WTC11 (cell line): ENCODE data around the gene GTF3C1. TPM values are rescaled to one million over a fixed set of nuclear protein-coding genes. Genes with fewer than 3 reads are reported as not detected.

Experiments
- ATAC-seq: fragments of 200-7000 bp; cut with Tn5 transposase; 2 replicates; pipeline ENCODE4 v1.10.0; 2021; ENCODE audit warnings: mild to moderate bottlenecking, moderate library complexity
- CTCF ChIA-PET: fragments of 300-600 bp; sonication (Branson Sonifier 250); formaldehyde crosslinking; loops from one replicate; lab custom pipeline; 2021; ENCODE audit warnings: antibody characterized with exemption; lab: Charles Lee
- POLR2A ChIA-PET: fragments of 350-600 bp; sonication (Branson Sonifier 250); formaldehyde crosslinking; loops from one replicate; lab custom pipeline; 2021; ENCODE audit warnings: antibody characterized with exemption; lab: Charles Lee
- DNase-seq: peaks from one replicate; pipeline ENCODE4 v3.0.0; 2021; ENCODE audit warnings: low spot score
- H3K27ac Mint-ChIP-seq: 2 replicates; pipeline ENCODE4 v1.8.0; 2021; ENCODE audit warnings: mixed read lengths
- H3K27me3 Mint-ChIP-seq: 2 replicates; pipeline ENCODE4 v1.8.0; 2021; ENCODE audit warnings: low read depth, mild to moderate bottlenecking, moderate library complexity, mixed read lengths
- H3K36me3 Mint-ChIP-seq: 2 replicates; pipeline ENCODE4 v1.8.0; 2021; ENCODE audit warnings: mixed read lengths
- H3K4me1 Mint-ChIP-seq: 2 replicates; pipeline ENCODE4 v1.8.0; 2022; ENCODE audit warnings: mixed read lengths
- H3K4me3 Mint-ChIP-seq: 2 replicates; pipeline ENCODE4 v1.8.0; 2021; ENCODE audit warnings: mild to moderate bottlenecking, moderate library complexity, mixed read lengths
- H3K9me3 Mint-ChIP-seq: 2 replicates; pipeline ENCODE4 v1.8.0; 2021; ENCODE audit warnings: mixed read lengths
- CBFB ChIP-seq: sonication (generic); formaldehyde crosslinking; IDR thresholded peaks from 2 replicates; pipeline ENCODE4 v1.8.1; 2022; ENCODE audit warnings: mild to moderate bottlenecking, low read depth, missing genetic modification reagents
- CTCF ChIP-seq: fragments of 200-600 bp; IDR thresholded peaks from 2 replicates; pipeline ENCODE4 v1.8.0; 2022; ENCODE audit warnings: antibody characterized with exemption
- FOXK1 ChIP-seq: sonication (generic); formaldehyde crosslinking; IDR thresholded peaks from 2 replicates; pipeline ENCODE4 v1.8.0; 2022; ENCODE audit warnings: mild to moderate bottlenecking, moderate library complexity, missing genetic modification reagents
- GABPB1 ChIP-seq: sonication (generic); formaldehyde crosslinking; IDR thresholded peaks from 2 replicates; pipeline ENCODE4 v1.8.1; 2023; ENCODE audit warnings: mild to moderate bottlenecking, missing genetic modification reagents
- HMGA2 ChIP-seq: fragments of 250-450 bp; sonication (Bioruptor Pico); IDR thresholded peaks from 2 replicates; pipeline ENCODE4 v1.4.0; 2021; ENCODE audit warnings: mild to moderate bottlenecking, moderate library complexity
- JUN ChIP-seq: sonication (generic); formaldehyde crosslinking; IDR thresholded peaks from 2 replicates; pipeline ENCODE4 v1.8.0; 2023; ENCODE audit warnings: mild to moderate bottlenecking, missing genetic modification reagents
- KAT7 ChIP-seq: sonication (generic); formaldehyde crosslinking; IDR thresholded peaks from 2 replicates; pipeline ENCODE4 v1.8.1; 2023; ENCODE audit warnings: missing genetic modification reagents, mild to moderate bottlenecking, borderline replicate concordance
- MAX ChIP-seq: sonication (generic); formaldehyde crosslinking; IDR thresholded peaks from 2 replicates; pipeline ENCODE4 v1.8.0; 2022; ENCODE audit warnings: mild to moderate bottlenecking, missing genetic modification reagents
- MYBL2 ChIP-seq: sonication (generic); formaldehyde crosslinking; IDR thresholded peaks from 2 replicates; pipeline ENCODE4 v1.8.1; 2023; ENCODE audit warnings: mild to moderate bottlenecking, moderate library complexity, missing genetic modification reagents
- NR1H2 ChIP-seq: sonication (generic); formaldehyde crosslinking; IDR thresholded peaks from 2 replicates; pipeline ENCODE4 v1.9.0; 2021; ENCODE audit warnings: mild to moderate bottlenecking, moderate library complexity, missing genetic modification reagents
- NR3C1 ChIP-seq: sonication (generic); formaldehyde crosslinking; conservative IDR thresholded peaks from 2 replicates; pipeline ENCODE4 v1.8.1; 2023; ENCODE audit warnings: low read depth, mild to moderate bottlenecking, missing genetic modification reagents
- PRDM15 ChIP-seq: sonication (generic); formaldehyde crosslinking; IDR thresholded peaks from 2 replicates; pipeline ENCODE4 v1.8.0; 2022; ENCODE audit warnings: missing genetic modification reagents
- PRRX2 ChIP-seq: fragments of 250-450 bp; sonication (Bioruptor Pico); IDR thresholded peaks from 2 replicates; pipeline ENCODE4 v1.8.0; 2021; ENCODE audit warnings: mild to moderate bottlenecking
- TCF7 ChIP-seq: sonication (generic); formaldehyde crosslinking; IDR thresholded peaks from 2 replicates; pipeline ENCODE4 v1.8.0; 2022; ENCODE audit warnings: mild to moderate bottlenecking, low read depth, missing genetic modification reagents, moderate library complexity
- TEAD4 ChIP-seq: sonication (generic); formaldehyde crosslinking; IDR thresholded peaks from 2 replicates; pipeline ENCODE4 v1.8.0; 2022; ENCODE audit warnings: mild to moderate bottlenecking, missing genetic modification reagents
- USF2 ChIP-seq: sonication (generic); formaldehyde crosslinking; IDR thresholded peaks from 2 replicates; pipeline ENCODE4 v1.8.1; 2023; ENCODE audit warnings: mild to moderate bottlenecking, missing genetic modification reagents, moderate library complexity
- ZNF416 ChIP-seq: fragments of 250-450 bp; sonication (Bioruptor Pico); IDR thresholded peaks from 2 replicates; pipeline ENCODE4 v1.9.0; 2021; ENCODE audit warnings: mild to moderate bottlenecking, inconsistent platforms
- ZNF512 ChIP-seq: sonication (generic); formaldehyde crosslinking; IDR thresholded peaks from 2 replicates; pipeline ENCODE4 v1.8.1; 2022; ENCODE audit warnings: missing genetic modification reagents, borderline replicate concordance
- ZSCAN18 ChIP-seq: fragments of 250-450 bp; sonication (Bioruptor Pico); IDR thresholded peaks from 2 replicates; pipeline ENCODE4 v2.1.2; 2022; ENCODE audit warnings: mild to moderate bottlenecking, moderate library complexity
- total RNA-seq: library from RNA; stranded (reverse); gene quantifications from 3 replicates; pipeline ENCODE4 v1.2.3, GENCODE V29; 2021

GTF3C1 gene
- total RNA-seq, 1 experiment from 2014 or later: 146 TPM

- no peak overlapping the region for H3K27ac Mint-ChIP-seq
- no peak for DNase-seq
- TF ChIP-seq ZNF512 (CRISPR knock-in tag) (no peak), ZSCAN18 (CRISPR knock-in tag) (no peak), JUN (CRISPR knock-in tag) (no peak), NR3C1 (CRISPR knock-in tag) (no peak), TCF7 (CRISPR knock-in tag) (no peak), PRDM15 (CRISPR knock-in tag) (no peak), MYBL2 (CRISPR knock-in tag) (no peak), MAX (no peak), KAT7 (CRISPR knock-in tag) (no peak), ZNF416 (CRISPR knock-in tag) (no peak), GABPB1 (CRISPR knock-in tag) (no peak), NR1H2 (CRISPR knock-in tag) (no peak), TEAD4 (CRISPR knock-in tag) (no peak), USF2 (no peak), PRRX2 (CRISPR knock-in tag) (no peak), CTCF (no peak)
- ATAC-seq: no peak
- H3K4me3 Mint-ChIP-seq: no peak overlapping the region
- H3K36me3 Mint-ChIP-seq: peaks cover 12% of the 10 kb centered on the region
- POLR2A ChIA-PET: no interaction called here
- peaks cover 15% of the 10 kb centered on the region for H3K9me3 Mint-ChIP-seq
- CTCF ChIA-PET: no interaction called here
- no peaks in the 10 kb centered on the region; the same call in 1 of the 2 replicates for H3K27me3 Mint-ChIP-seq
- H3K4me1 Mint-ChIP-seq: peaks cover 4% of the 10 kb centered on the region
These were observed 105.7 kb downstream of the GTF3C1 start for GRCh38 chr16:27444015-27444414.

GRCh38 chr16:27441998-27442397, 107.7 kb downstream of the GTF3C1 start:
- ATAC-seq: no peak
- CTCF ChIA-PET: no interaction called here

More at GRCh38 chr16:27441998-27442397, 107.7 kb downstream of the GTF3C1 start:
- TF ChIP-seq NR1H2 (CRISPR knock-in tag): no peak
- no peak for TF ChIP-seq FOXK1 (CRISPR knock-in tag)
- TF ChIP-seq HMGA2 (CRISPR knock-in tag): no peak
- TF ChIP-seq CBFB (CRISPR knock-in tag): no peak
- H3K4me1 Mint-ChIP-seq: peaks cover 4% of the 10 kb centered on the region
- H3K9me3 Mint-ChIP-seq: peaks cover 15% of the 10 kb centered on the region
- peaks cover 12% of the 10 kb centered on the region for H3K36me3 Mint-ChIP-seq
- DNase-seq: no peak
- no peak overlapping the region for H3K27ac Mint-ChIP-seq
- POLR2A ChIA-PET: no interaction called here
- no peak overlapping the region for H3K4me3 Mint-ChIP-seq
- H3K27me3 Mint-ChIP-seq: no peaks in the 10 kb centered on the region; the same call in 1 of the 2 replicates
